GM19397 (cell line): ENCODE results near the gene NTF4.
"Not testable (repeated sequence)": the region's sequence is repeated elsewhere in the genome, so short reads cannot be mapped to it uniquely, and the experiment has no call there.

Source experiments
- ATAC-seq: cut with Tn5 transposase; IDR thresholded peaks from one replicate; pipeline ENCODE4 v1.9.1; 2021; ENCODE audit warnings: mild to moderate bottlenecking, moderate library complexity; ENCODE audit not compliant: unreplicated experiment

Gene NTF4

GRCh38 chr19:49024233-49024632 lies 40.4 kb downstream of the NTF4 start, which contains the start of gene CGB3:
TSS of gene CGB3 (minus strand) at chr19:49024333. CDS start at chr19:49023971, 362 bp downstream.
- ATAC-seq: not testable (repeated sequence)

- ATAC-seq: no peak
Observed at GRCh38 chr19:49022116-49022515, 42.5 kb downstream of the NTF4 start.

GRCh38 chr19:49020931-49021895 lies 43.4 kb downstream of the NTF4 start:
- ATAC-seq: no peak

- ATAC-seq: no peak
Observed at GRCh38 chr19:49020342-49020741, 44.3 kb downstream of the NTF4 start.

- ATAC-seq: no peak
Observed at GRCh38 chr19:49019242-49019932, 45.2 kb downstream of the NTF4 start.

- ATAC-seq: not testable (repeated sequence)
Observed at GRCh38 chr19:49018388-49019241, 46.0 kb downstream of the NTF4 start.

- ATAC-seq: no peak
Observed at GRCh38 chr19:49017666-49018351, 46.8 kb downstream of the NTF4 start.

- no peak for ATAC-seq
Observed at GRCh38 chr19:49017041-49017665, 47.5 kb downstream of the NTF4 start, which contains the start of gene LHB. TSS of gene LHB (minus strand) at chr19:49017091. CDS start at chr19:49017081, 10 bp downstream.

- no peak for ATAC-seq
Observed at GRCh38 chr19:49016067-49016839, 48.4 kb downstream of the NTF4 start.

- no peak for ATAC-seq
Observed at GRCh38 chr19:49014870-49015255, 49.8 kb downstream of the NTF4 start.

GRCh38 chr19:49014123-49014869 lies 50.3 kb downstream of the NTF4 start:
- ATAC-seq: no peak

GRCh38 chr19:49011194-49011593 lies 53.4 kb downstream of the NTF4 start:
- ATAC-seq: no peak
